GM10248 (cell line): ENCODE measurements around the gene SLC1A1.

ENCODE experiments used
- CTCF ChIA-PET: fragments of 300-600 bp; sonication (Branson Sonifier 250); formaldehyde crosslinking; extraction: SDS; loops from one replicate; lab custom pipeline; 2021; ENCODE audit warnings: antibody characterized with exemption; lab: Yijun Ruan, JAX
- POLR2A ChIA-PET: fragments of 350-650 bp; sonication (Branson Sonifier 250); formaldehyde crosslinking; extraction: SDS; loops from one replicate; lab custom pipeline; 2020; ENCODE audit warnings: antibody characterized with exemption; lab: Yijun Ruan, JAX
- DNase-seq: peaks from one replicate; pipeline ENCODE4 v3.0.0; 2012; ENCODE audit errors: extremely low spot score
- TF ChIP-seq, protein P1 (sequence below): IDR thresholded peaks from 2 replicates; pipeline ENCODE4 v1.5.1; 2012; ENCODE audit warnings: mild to moderate bottlenecking, low read depth; ENCODE audit errors: extremely low read depth, missing control alignments, control extremely low read depth

SLC1A1 gene

DNA sequence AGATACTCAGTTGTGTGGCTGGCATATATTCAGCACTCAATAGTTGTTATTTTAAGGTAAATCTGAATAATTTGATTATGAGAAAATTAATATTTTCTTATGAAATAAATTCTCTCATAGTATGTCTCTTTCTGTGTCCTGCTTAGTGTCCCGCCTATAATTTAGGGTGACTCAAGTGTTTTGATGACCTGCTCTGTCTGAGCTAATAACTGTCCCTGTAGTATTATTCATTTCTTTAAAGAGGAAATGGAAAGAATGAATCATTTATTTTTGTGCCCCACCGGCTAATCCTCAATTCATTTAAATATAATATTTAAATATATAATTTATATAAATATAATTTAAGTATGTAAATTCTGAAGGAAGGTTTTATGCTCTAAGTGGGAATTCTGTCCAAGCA, 4.1 kb downstream of the SLC1A1 start:
- POLR2A ChIA-PET, result no interaction called here
- CTCF ChIA-PET, result interaction anchor here (0.7 to 1.3 kb wide), 3 partner anchors 8 to 110 kb away, joined by 3 read pairs; no protein-coding TSS in a partner anchor
- no peak for DNase-seq
- TF ChIP-seq, protein P1, sequence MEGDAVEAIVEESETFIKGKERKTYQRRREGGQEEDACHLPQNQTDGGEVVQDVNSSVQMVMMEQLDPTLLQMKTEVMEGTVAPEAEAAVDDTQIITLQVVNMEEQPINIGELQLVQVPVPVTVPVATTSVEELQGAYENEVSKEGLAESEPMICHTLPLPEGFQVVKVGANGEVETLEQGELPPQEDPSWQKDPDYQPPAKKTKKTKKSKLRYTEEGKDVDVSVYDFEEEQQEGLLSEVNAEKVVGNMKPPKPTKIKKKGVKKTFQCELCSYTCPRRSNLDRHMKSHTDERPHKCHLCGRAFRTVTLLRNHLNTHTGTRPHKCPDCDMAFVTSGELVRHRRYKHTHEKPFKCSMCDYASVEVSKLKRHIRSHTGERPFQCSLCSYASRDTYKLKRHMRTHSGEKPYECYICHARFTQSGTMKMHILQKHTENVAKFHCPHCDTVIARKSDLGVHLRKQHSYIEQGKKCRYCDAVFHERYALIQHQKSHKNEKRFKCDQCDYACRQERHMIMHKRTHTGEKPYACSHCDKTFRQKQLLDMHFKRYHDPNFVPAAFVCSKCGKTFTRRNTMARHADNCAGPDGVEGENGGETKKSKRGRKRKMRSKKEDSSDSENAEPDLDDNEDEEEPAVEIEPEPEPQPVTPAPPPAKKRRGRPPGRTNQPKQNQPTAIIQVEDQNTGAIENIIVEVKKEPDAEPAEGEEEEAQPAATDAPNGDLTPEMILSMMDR, result no peak

- CTCF ChIA-PET, result interaction anchor here (0.7 to 1.3 kb wide), 3 partner anchors 8 to 111 kb away, joined by 3 read pairs; no protein-coding TSS in a partner anchor
- no peak for DNase-seq
- TF ChIP-seq, protein P1, result no peak
- POLR2A ChIA-PET, result no interaction called here
Measured at GRCh38 chr9:4494806-4495205, 4.5 kb downstream of the SLC1A1 start.

DNA sequence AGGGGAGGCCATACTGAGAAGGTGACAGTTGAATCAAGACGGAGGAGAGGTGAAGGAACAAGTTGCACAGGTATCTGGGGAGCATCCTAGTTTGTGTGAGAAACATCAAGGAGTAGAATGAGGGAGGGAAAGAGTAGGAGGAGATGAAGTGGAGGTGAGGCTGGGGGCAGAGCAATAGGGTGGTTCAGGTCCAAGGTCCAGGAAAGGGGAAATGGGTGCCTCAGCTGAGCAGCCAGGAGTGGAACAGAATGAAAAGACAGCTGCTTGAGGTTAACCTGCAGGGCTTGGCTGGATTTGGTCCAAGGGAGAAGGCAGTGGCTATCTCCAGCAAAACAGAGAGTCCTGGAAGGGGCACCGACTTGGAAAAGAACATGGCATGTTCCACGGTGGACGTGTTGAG, 5.3 kb downstream of the SLC1A1 start:
- ChIA-PET POLR2A (no interaction called here), CTCF (no interaction called here)
- no peak for DNase-seq
- TF ChIP-seq, protein P1, result no peak

GRCh38 chr9:4496497-4496896, 6.2 kb downstream of the SLC1A1 start:
- ChIA-PET CTCF (no interaction called here), POLR2A (no interaction called here)
- TF ChIP-seq, protein P1, result no peak
- no peak for DNase-seq

DNA sequence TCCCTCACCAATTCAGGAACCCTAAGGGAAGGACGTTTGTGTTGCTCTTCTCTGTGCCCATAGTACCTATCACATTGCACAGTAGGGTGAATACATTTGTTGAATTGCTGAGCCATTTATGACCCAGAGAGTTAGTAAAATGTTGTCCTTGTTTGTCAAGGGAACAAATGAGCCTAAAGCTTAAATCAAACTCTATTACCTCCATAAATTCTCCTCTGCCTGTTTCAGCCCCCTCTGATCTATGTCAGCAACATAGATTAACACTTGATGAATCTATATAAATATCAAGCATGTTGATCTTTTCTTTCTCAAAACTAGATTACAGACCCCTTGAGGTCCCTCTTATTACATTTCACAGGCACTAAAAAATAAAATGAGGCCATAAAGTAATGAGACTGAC, 7.1 kb downstream of the SLC1A1 start:
- TF ChIP-seq, protein P1, result no peak
- CTCF ChIA-PET, result no interaction called here
- POLR2A ChIA-PET, result no interaction called here
- no peak for DNase-seq

GRCh38 chr9:4497855-4498254, 7.6 kb downstream of the SLC1A1 start:
- ChIA-PET CTCF (no interaction called here), POLR2A (no interaction called here)
- no peak for DNase-seq
- TF ChIP-seq, protein P1, result no peak

DNA sequence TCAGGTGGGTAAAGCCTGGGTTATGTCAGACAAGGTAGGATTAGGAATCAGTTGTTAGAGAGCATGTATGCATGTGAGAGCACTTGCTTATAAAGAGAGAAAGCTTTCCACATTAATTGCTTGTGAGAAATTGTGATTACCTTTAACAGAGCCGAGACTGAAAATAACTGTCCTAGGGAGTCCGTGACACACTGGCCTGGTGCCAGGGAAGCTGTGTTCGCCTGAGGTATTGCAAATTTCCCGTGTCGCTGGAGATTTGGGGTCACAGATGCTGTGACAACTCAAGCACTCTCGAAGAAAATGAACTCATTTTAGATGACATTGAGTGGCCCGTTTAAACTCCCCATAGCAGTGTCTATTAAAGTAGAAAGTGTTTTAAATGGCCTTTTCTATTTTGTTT, 9.6 kb downstream of the SLC1A1 start:
- TF ChIP-seq, protein P1, result no peak
- ChIA-PET CTCF (interaction anchor here (1.0 to 1.9 kb wide), 4 partner anchors 9 to 20 kb away, joined by 3 to 7 read pairs (median 4); no protein-coding TSS in a partner anchor), POLR2A (no interaction called here)
- DNase-seq, result no peak
